Endothelial cell of umbilical vein (primary cell): Measurements from ENCODE around the gene NIPBL. TPM values are rescaled to one million over a fixed set of nuclear protein-coding genes. Genes with fewer than 3 reads are reported as not detected.

ENCODE experiments used
- BruUV-seq: library from RNA; stranded (reverse); fragments of 400-500 nt; replicated peaks from 2 replicates; lab custom pipeline; 2021; lab: Mats Ljungman, UMichigan
- CTCF ChIA-PET: fragments of 300-600, 350-600 bp; sonication (Branson Sonifier 250); formaldehyde crosslinking; loops from one replicate; lab custom pipeline; 2021; ENCODE audit warnings: antibody characterized with exemption, inconsistent platforms; lab: Charles Lee
- POLR2A ChIA-PET: fragments of 300-600, 350-600 bp; sonication (Branson Sonifier 250); formaldehyde crosslinking; loops from one replicate; lab custom pipeline; 2021; ENCODE audit warnings: antibody characterized with exemption, inconsistent platforms; lab: Charles Lee
- DNase-seq: peaks from one replicate; pipeline ENCODE4 v3.0.0-alpha.2; 2011; ENCODE audit warnings: low read depth, low spot score
- FAIRE-seq: peaks from 2 replicates; lab custom pipeline; 2011; peaks lifted over from hg19 to GRCh38; lab: Jason Lieb, UNC
- H2AFZ ChIP-seq: 2 replicates; pipeline ENCODE4 v1.6.0; 2012; ENCODE audit warnings: low read depth, low read length, control low read depth, inconsistent platforms
- H3K27ac ChIP-seq: 2 replicates; pipeline ENCODE4 v1.5.1; 2011; ENCODE audit warnings: low read depth, mild to moderate bottlenecking, control low read depth, low read length, moderate library complexity; ENCODE audit not compliant: insufficient read depth
- H3K27me3 ChIP-seq, 2 experiments: 2 replicates each; pipeline versions ENCODE4 v1.6.0 to v1.6.1; 2011; ENCODE audit warnings: low read length in 2 of 2, mixed read lengths in 1 of 2; ENCODE audit not compliant: control insufficient read depth in 2 of 2, insufficient read depth in 2 of 2
- H3K36me3 ChIP-seq, 2 experiments: 2 replicates in 1 of 2; 3 replicates in 1 of 2; pipeline ENCODE4 v1.5.1; 2011; ENCODE audit warnings: low read length in 2 of 2, mild to moderate bottlenecking in 1 of 2, moderate library complexity in 1 of 2; ENCODE audit not compliant: control insufficient read depth in 2 of 2, insufficient read depth in 2 of 2; ENCODE audit errors: extremely low read depth in 1 of 2
- H3K4me1 ChIP-seq: 3 replicates; pipeline ENCODE4 v1.5.1; 2011; ENCODE audit warnings: mild to moderate bottlenecking, low read length; ENCODE audit not compliant: control insufficient read depth, insufficient read depth; ENCODE audit errors: extremely low read depth
- H3K4me2 ChIP-seq: 2 replicates; pipeline ENCODE4 v1.6.1; 2011; ENCODE audit warnings: low read length, control low read depth, mixed read lengths; ENCODE audit not compliant: insufficient read depth
- H3K4me3 ChIP-seq, 3 experiments: fragments of 200-600 bp in 1 of 3; sonication (generic), shearing (Covaris generic) in 1 of 3; replicated peaks in 1 of 3; 2 replicates each; pipeline ENCODE4 v1.5.1; 2011 to 2016; ENCODE audit warnings: control low read depth in 3 of 3, low read length in 3 of 3, mild to moderate bottlenecking in 2 of 3, inconsistent platforms in 1 of 3, low read depth in 1 of 3, moderate library complexity in 1 of 3; ENCODE audit not compliant: insufficient read depth in 1 of 3
- H3K79me2 ChIP-seq: 2 replicates; pipeline ENCODE4 v1.6.0; 2012; ENCODE audit warnings: low read length, inconsistent platforms; ENCODE audit not compliant: control insufficient read depth, insufficient read depth
- H3K9ac ChIP-seq: replicated peaks from 2 replicates; pipeline ENCODE3; 2011; ENCODE audit warnings: low read length, control low read depth; ENCODE audit not compliant: insufficient read depth; ENCODE audit errors: extremely low read depth
- H3K9me1 ChIP-seq: replicated peaks from 3 replicates; pipeline ENCODE4 v1.6.0; 2011; ENCODE audit warnings: mild to moderate bottlenecking, low read length; ENCODE audit not compliant: control insufficient read depth, insufficient read depth; ENCODE audit errors: extremely low read depth
- H3K9me3 ChIP-seq: replicated peaks from 2 replicates; pipeline ENCODE4 v1.5.1; 2012; ENCODE audit warnings: low read length, inconsistent platforms; ENCODE audit not compliant: control insufficient read depth, insufficient read depth
- H4K20me1 ChIP-seq: replicated peaks from 2 replicates; pipeline ENCODE3; 2011; ENCODE audit warnings: mild to moderate bottlenecking, low read length; ENCODE audit not compliant: control insufficient read depth, insufficient read depth; ENCODE audit errors: extremely low read depth
- EZH2 ChIP-seq: IDR thresholded peaks from 2 replicates; pipeline ENCODE4 v1.6.1; 2012; ENCODE audit warnings: borderline replicate concordance, low read depth, mild to moderate bottlenecking, moderate library complexity, low read length, inconsistent platforms; ENCODE audit not compliant: severe bottlenecking
- FOS ChIP-seq: IDR thresholded peaks from 2 replicates; pipeline ENCODE4 v1.6.1; 2011; ENCODE audit warnings: mild to moderate bottlenecking, low read length, moderate library complexity, borderline replicate concordance; ENCODE audit not compliant: insufficient read depth
- GATA2 ChIP-seq: IDR thresholded peaks from 2 replicates; pipeline ENCODE4 v1.7.0; 2011; ENCODE audit warnings: low read depth, mild to moderate bottlenecking, moderate library complexity, mixed read lengths, low read length; ENCODE audit not compliant: insufficient read length, insufficient read depth
- JUN ChIP-seq: IDR thresholded peaks from 2 replicates; pipeline ENCODE4 v1.6.1; 2011; ENCODE audit warnings: borderline replicate concordance, low read depth; ENCODE audit not compliant: insufficient read length, insufficient read depth
- MYC ChIP-seq: IDR thresholded peaks from one replicate; pipeline ENCODE4 v1.6.1; 2011; ENCODE audit warnings: mild to moderate bottlenecking, low read depth, low read length
- POLR2A ChIP-seq: IDR thresholded peaks from 2 replicates; pipeline ENCODE4 v1.6.1; 2012; ENCODE audit warnings: low read depth, mild to moderate bottlenecking, control low read depth, low read length
- POLR2AphosphoS5 ChIP-seq: IDR thresholded peaks from 2 replicates; pipeline ENCODE4 v1.6.1; 2012; ENCODE audit warnings: low read depth, mild to moderate bottlenecking, control low read depth, low read length, moderate library complexity; ENCODE audit not compliant: insufficient read depth
- dilution Hi-C: fragments of 300-500 bp; cut with MboI; formaldehyde crosslinking; loops from one replicate; pipeline ENCODE4 v1.15.0; 2019; ENCODE audit warnings: low sequenced_read_pairs; ENCODE audit not compliant: extremely low pct_ligation_motif_present
- intact Hi-C: fragments of 100-400 bp; cut with micrococcal nuclease; formaldehyde crosslinking; loops from one replicate; pipeline ENCODE4 v1.10.0; 2022
- polyA plus RNA-seq, 4 experiments: library from polyadenylated mRNA; depleted of rRNA in 3 of 4; stranded (reverse) in 3 of 4; unstranded in 1 of 4; fragments of >200 nt; gene quantifications; 2 replicates each; pipeline versions ENCODE4 v1.2.1 to v1.2.3, GENCODE V29; 2011 to 2012; ENCODE audit warnings: missing spikeins in 1 of 4
- total RNA-seq: library from RNA; stranded (reverse); gene quantifications from 2 replicates; pipeline ENCODE4 v1.2.3, GENCODE V29; 2021
- TF ChIP-seq, protein P1 (sequence below): IDR thresholded peaks from 2 replicates; pipeline ENCODE4 v1.6.1; 2011; ENCODE audit not compliant: insufficient read depth, insufficient read length
- TF ChIP-seq, protein P2 (sequence below), 2 donors: IDR thresholded peaks; 1 replicate in 1 of 2; 2 replicates in 1 of 2; pipeline ENCODE4 v1.5.1; 2011; ENCODE audit warnings: low read length in 2 of 2, mild to moderate bottlenecking in 2 of 2, moderate library complexity in 2 of 2, control low read depth in 1 of 2, inconsistent platforms in 1 of 2, low read depth in 1 of 2; ENCODE audit not compliant: insufficient read depth in 1 of 2; ENCODE audit errors: extremely low read depth in 1 of 2

The NIPBL gene
- total and polyA plus RNA-seq, 2 donors (not counting 3 experiments of a cell fraction or from before 2014, with no cell fraction given), result 15.5 to 50.7 TPM

DNA sequence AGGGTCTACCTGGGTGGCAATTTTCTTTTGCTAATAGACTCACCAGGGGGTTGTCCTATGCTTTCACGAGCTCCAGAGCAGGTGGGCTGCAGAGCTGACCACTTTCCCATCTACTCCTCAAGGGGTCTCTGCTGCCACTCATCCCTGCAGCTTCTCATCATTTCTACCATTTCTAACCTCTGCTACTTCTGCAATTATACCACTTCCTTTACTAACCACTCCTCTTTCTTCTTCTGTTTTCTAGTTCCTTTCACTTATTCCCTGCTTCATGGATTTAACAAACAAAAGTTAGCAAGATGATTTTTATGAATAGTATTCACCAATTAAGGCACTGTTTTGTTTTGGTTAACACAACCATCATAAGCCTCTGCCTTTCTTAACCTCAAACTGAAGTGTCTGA, 34.5 kb upstream of the NIPBL start:
- TF ChIP-seq, protein P1, sequence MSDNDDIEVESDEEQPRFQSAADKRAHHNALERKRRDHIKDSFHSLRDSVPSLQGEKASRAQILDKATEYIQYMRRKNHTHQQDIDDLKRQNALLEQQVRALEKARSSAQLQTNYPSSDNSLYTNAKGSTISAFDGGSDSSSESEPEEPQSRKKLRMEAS, result no peak
- TF ChIP-seq POLR2AphosphoS5 (no peak), POLR2A (no peak), MYC (no peak), GATA2 (no peak), FOS (no peak), JUN (no peak), EZH2 (no peak)
- TF ChIP-seq, protein P2, sequence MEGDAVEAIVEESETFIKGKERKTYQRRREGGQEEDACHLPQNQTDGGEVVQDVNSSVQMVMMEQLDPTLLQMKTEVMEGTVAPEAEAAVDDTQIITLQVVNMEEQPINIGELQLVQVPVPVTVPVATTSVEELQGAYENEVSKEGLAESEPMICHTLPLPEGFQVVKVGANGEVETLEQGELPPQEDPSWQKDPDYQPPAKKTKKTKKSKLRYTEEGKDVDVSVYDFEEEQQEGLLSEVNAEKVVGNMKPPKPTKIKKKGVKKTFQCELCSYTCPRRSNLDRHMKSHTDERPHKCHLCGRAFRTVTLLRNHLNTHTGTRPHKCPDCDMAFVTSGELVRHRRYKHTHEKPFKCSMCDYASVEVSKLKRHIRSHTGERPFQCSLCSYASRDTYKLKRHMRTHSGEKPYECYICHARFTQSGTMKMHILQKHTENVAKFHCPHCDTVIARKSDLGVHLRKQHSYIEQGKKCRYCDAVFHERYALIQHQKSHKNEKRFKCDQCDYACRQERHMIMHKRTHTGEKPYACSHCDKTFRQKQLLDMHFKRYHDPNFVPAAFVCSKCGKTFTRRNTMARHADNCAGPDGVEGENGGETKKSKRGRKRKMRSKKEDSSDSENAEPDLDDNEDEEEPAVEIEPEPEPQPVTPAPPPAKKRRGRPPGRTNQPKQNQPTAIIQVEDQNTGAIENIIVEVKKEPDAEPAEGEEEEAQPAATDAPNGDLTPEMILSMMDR (IDR thresholded peaks at IDR 0.05; ENCODE audit: extremely low read depth in 1 of 2, insufficient read depth in 1 of 2, low read depth in 1 of 2, low read length in 2 of 2), result no peak
- dilution Hi-C loops (no loop called here), intact Hi-C loops (no loop called here)
- Histone ChIP-seq H3K27ac (no peak overlapping the region), H3K36me3 (no peaks in the 10 kb centered on the region), H3K27me3 (peaks cover 11 to 13% of the 10 kb centered on the region in 2 experiments), H3K4me2 (no peak overlapping the region), H3K9ac (no peak overlapping the region), H3K9me3 (no peaks in the 10 kb centered on the region), H3K4me1 (no peaks in the 10 kb centered on the region), H4K20me1 (no peaks in the 10 kb centered on the region), H3K4me3 (no peak overlapping the region), H3K79me2 (no peaks in the 10 kb centered on the region), H3K9me1 (no peaks in the 10 kb centered on the region), H2AFZ (no peak overlapping the region)
- DNase-seq (no peak), FAIRE-seq (peak; percentile 26)
- no TSS peak for BruUV-seq
- ChIA-PET POLR2A (no interaction called here), CTCF (interaction anchor here (1.0 to 1.7 kb wide), 2 partner anchors 102 to 163 kb away, joined by 3 to 4 read pairs; no protein-coding TSS in a partner anchor)
